Kidney glomerular epithelial cell (primary cell): ENCODE results near the gene ITSN1.
"Not testable (repeated sequence)": the region's sequence is repeated elsewhere in the genome, so short reads cannot be mapped to it uniquely, and the experiment has no call there.

Experiments used
- DNase-seq: peaks from one replicate; lab custom pipeline; 2025; lab: John Stamatoyannopoulos, UW

The ITSN1 gene

DNA sequence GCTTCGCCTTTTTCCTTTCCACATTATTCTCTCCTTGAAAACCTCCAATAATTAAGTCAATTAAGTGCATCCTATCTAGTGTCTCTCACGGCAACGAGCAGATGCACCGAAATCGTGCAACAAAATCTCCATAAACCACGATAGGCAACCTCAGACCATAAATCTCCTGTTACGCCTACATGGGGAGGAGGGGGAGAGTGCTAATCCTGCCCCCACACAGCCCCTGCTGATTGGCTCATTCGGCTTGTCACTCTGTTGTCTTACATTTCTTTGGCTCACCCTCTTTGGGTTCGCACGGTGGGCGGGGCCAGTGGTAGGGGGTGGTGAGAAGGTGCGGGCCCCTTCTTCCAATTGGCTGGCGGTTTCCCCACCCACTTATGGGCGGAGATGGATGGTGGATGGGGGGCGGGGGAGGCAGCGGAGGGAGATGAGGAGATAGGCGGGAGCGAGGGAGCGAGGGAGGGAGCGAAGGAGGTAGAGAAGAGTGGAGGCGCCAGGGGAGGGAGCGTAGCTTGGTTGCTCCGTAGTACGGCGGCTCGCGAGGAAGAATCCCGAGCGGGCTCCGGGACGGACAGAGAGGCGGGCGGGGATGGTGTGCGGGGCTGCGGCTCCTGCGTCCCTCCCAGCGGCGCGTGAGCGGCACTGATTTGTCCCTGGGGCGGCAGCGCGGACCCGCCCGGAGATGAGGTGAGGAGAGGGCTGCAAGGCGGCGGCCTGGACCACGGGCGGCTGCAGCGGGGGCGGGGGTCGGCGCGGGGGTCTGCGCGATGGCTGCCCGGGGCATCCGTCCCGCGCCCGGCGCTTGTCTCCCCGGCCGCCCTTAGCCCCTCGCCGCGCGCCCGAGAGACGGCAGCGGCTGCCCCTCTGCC, at the start of gene ITSN1:
TSS of gene ITSN1 (plus strand) at position 475 of the 869 bp plus-strand sequence. CDS start 76,328 bp downstream, outside the sequence.
- peak; percentile 99 for DNase-seq

DNA sequence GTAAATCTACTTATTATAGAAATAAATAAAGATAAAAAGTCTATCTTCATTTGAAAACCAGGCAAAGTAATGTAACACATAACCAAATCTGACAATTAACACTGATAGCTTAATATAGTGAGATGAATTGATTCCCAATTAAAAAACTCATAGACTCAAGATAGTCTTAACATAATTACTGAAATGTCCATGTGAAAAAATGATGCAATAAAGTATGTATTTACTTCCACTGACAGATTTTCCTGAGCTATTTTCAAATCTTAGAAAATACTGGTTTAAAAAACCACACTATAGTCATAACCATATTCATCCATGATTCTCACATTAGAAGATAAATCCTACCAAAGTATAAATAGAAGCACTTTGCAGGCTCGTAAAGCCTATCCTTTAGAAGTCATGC, 44.2 kb upstream of the ITSN1 start:
- DNase-seq: no peak

- DNase-seq: no peak
Measured at GRCh38 chr21:33608559-33608958, 33.7 kb upstream of the ITSN1 start.

- no peak for DNase-seq
Measured at GRCh38 chr21:33611006-33611744, 31.1 kb upstream of the ITSN1 start.

DNA sequence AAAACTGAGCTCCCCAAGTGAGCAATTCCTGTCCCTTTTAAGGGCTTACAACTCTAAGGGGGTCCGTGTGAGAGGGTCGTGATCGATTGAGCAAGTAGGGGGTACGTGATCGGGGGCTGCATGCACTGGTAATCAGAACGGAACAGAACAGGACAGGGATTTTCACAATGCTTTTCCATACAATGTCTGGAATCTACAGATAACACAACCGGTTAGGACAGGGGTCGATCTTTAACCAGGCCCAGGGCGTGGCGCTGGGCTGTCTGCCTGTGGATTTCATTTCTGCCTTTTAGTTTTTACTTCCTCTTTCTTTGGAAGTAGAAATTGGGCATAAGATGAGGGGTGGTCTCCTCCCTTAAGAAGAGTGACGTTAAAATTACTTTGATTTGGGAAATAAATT, 24.7 kb upstream of the ITSN1 start:
- not testable (repeated sequence) for DNase-seq

GRCh38 chr21:33618407-33618806, 23.9 kb upstream of the ITSN1 start:
- DNase-seq: no peak

- DNase-seq: no peak
Measured at GRCh38 chr21:33619726-33620125, 22.6 kb upstream of the ITSN1 start.

DNA sequence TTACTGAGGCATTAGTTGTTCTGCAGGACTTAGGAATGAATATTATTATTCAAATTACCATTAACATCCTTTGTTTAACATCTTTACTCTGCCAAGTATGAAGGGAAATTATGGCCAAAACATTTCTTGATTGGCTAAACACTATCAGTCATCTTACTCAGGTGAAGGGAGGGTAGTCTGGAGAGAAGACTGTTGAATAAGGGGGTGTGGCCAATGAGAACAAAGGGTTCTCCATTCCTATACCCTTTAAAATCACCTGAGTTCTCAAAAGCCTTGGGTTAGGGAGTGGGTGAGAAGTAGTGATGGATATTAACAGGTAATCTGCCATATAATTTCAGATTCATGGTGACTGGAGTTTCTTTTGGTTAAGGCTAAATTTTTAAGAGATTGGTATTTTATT, 20.0 kb upstream of the ITSN1 start:
- DNase-seq: no peak

- DNase-seq: not testable (repeated sequence)
Measured at GRCh38 chr21:33626151-33626550, 16.1 kb upstream of the ITSN1 start.

DNA sequence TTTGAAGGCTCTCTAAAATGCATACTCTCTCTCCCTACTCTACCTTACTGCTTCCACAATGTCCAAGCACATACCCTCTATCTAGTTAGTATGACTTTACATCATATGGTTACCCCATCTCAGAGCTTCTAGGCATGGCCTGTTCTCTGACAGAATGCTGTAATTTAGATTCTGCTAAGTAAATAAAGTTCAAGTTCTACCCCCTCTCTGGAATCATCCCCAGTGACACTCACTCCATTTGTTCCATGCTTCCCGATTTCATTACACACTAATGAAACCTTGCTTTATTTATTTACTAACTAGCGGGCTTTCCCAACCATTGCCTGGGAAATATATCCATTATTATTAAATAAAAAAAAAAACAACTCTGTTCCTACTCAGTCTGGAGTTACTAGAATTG, 8.0 kb upstream of the ITSN1 start:
- DNase-seq: no peak

DNA sequence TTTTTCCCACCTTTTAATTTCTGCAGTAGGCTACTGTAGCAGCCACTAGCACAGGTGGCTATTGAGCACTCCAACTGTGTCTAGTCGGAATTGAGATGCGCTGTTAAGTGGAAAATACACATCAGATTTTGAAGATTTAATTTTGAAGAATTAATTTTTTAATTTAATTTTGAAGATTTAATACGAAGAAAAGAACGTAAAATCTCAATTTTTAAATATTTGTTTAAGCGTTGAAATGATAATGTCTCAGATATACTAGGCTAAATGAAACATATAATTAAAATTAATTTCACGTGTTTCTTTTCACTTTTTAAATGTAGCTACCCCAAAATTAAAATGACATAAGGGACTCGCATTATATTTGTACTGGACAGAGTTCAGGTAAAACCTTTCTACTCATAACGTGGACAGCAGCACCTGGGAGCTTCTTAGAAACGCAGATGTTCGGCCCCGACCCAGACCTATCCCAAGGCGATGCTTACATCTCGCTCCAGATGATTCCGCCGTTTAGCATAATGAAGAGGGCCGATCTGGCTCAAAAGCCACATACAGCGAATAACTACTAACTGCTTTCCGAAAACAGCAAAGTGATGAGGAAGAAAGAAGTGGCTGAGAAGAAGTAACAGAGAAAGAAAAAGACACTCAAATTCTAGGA, 1.5 kb upstream of the ITSN1 start:
- DNase-seq: peak; percentile 37

DNA sequence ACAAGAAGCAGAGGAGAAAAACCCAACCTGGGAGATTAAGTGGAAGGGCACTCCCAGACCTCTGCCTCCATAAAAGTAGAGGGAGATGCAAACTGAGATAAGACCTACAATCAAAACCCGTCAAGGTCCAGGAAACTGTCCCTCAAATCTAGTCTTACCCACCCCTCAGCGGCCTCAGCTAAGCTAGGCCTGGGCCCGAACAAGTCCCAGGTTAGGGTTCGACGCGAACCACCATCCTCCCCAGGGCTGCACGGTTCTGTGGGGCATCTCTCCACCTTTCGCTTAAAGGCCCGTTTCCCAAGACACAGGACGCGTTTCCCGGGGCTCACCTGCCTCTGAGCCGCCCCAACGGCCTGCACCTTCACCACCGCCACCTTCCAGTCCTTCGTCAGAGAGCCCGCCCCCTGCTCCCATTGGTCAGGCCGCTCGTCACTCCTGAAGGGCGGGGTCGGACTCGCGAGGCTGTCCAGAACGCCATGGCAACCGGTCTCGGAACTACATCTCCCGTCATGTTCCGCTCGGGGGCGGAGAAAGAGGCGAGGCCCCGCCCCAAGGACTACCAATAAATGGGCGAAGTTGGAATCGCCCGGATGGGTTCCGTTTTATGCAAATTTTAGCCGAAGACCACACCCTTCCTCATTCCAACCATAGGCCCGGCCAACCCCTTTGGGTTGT, 812 bp upstream of the ITSN1 start, which contains the start of gene CRYZL1:
TSS of gene CRYZL1 (minus strand) at position 390 of the 675 bp plus-strand sequence. CDS start 10,190 bp downstream, outside the sequence.
- peak; percentile 98 for DNase-seq

DNA sequence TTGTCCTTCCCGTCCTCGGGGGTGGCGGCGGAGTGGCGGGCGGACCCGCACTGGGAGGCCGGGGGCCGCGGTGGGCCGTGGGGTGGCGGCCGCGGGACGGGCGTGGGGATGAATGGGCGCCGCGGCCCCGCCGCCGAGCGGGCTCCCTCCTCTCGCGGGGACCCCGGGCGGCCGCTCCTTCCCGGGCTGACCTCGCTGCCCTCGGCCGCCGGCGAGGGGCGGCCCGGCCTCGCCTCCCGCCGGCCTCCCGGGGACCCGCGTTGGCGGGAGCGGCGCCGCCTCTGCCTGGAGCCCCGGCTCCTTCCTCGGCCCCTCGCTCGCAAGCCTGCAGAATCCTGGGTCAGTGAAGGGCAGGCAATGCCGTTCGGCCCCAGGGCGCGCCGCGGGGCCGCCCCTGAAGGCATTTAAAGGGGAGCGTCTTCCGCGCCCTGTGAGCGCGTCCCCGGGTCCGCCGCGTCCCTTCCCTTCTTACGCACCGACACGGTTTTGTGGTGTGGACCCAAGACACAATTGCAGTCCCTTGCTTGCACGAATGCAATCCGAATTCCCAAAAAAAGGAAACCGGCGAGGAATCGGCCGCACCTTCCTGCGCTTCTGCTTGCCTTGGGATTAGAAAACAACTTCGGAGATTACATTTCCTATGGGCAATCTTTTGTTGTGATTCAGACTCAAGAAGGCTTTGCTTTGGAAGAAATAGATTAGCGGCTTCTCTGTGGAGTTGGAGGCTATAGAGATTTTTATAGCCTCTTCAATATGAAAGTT, 776 bp downstream of the ITSN1 start:
- peak; percentile 40 for DNase-seq

DNA sequence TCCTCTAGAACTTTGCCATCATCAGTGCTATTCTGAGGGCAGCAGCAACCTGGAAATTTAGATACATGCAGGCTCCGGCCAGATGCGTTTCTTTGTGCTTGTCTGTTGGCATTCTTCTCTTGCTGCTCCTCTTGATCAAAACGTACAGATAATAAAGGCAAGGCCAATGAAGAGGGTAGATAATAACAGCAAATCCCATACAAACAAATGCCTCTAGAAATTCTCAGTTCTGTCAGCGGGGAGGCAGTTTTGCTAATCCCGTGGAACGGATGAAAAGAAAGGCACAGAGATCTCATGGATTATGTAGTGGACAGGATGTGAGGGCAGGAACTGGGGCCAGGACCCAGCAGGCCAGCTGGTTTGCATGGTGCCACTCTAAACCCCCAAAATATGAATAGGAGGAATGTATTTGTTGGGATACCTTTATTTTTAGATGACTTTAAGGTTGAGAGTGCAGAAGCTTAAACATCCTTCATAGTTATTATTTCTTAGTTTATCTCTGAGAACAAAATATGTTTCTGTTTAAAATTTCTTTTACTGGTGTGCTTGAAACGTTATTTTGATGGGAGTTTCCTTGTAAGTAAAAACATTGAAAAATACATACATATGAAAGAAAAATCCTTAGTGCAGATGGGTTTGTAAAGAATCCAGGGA, 1.5 kb downstream of the ITSN1 start:
- DNase-seq: no peak

DNA sequence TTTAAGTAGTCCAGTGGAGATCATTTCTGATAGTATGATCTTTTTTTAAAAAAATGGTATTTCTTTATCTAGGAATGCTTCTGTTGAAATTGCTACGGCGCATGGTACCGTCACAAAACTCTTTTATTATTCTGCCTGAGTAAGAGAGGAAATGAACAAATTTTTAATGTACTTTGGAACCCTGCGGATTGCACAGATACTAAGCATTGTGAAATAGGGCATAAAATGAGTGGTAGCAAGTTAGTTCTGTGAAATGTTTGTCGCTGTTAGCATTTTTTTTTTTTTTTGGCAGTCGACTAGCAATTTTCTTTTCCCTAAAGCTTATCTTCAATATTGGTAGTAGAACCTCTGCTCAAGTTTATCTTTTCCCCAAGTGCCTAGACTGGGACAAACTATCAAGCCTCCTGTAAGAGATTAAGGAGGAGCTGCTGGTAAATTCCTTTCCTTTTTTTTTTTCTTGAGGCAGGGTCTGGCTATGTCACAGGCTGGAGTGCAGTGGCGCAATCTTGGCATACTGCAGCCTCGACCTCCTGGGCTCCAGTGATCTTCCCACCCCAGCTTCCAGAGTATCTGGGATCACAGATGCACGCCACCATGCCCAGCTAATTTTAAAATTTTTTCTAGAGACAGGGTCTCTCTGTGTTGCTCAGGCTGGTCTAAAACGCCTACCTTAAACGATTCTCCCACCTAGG, 2.2 kb downstream of the ITSN1 start:
- no peak for DNase-seq

- DNase-seq: no peak
Measured at GRCh38 chr21:33645730-33646129, 3.4 kb downstream of the ITSN1 start.

DNA sequence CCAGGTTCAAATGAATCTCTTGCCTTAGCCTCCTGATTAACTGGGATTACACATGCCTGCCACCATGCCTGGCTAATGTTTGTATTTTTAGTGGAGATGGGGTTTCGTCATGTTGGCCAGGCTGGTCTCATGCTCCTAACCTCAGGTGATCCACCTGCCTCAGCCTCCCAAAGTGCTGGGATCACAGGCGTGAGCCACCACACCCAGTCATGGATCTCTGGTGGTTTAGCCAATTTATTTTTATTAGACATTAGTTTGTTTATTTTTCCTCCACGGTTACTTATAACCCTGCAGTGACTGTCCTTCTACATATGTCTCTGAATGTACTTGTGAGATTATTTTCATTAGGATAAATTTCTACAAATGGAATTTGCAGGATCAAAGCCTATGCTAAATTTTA, 5.3 kb downstream of the ITSN1 start:
- DNase-seq: no peak

DNA sequence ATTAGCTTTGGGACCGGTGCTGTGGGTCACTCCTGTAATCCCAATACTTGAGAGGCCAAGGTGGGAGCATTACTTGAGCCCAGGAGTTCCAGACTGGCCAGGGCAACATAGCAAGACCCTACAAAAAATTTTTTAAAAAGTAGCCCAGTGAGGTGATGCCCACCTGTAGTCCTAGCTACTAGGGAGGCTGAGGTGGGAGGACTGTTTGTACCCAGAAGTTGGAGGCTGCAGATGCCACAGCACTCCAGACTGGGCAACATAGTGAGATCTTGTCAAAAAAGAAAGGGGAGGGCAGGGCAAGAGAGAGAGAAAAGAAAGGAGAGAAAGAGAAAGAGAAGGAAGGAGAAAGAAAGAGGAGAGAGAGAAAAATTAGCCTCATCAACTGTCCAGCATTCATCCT, 6.3 kb downstream of the ITSN1 start:
- DNase-seq: no peak

GRCh38 chr21:33650230-33650629, 7.9 kb downstream of the ITSN1 start:
- DNase-seq: no peak

GRCh38 chr21:33650929-33651509, 8.7 kb downstream of the ITSN1 start:
- DNase-seq: no peak
